Activated naive CD8-positive, alpha-beta T cell treated with anti-CD3 and anti-CD28 coated beads, Interleukin-2, amount 10 ng/mL, durations not matched to agents 7 days and 5 days (primary cell): Measurements from ENCODE around the gene RPL18A. TPM values are rescaled to one million over a fixed set of nuclear protein-coding genes. Genes with fewer than 3 reads are reported as not detected.

ENCODE experiments used
- ATAC-seq: fragments of 150-1000 bp; cut with Tn5 transposase; one replicate; pipeline ENCODE4 v1.10.0; 2021; ENCODE audit warnings: low read depth, moderate library complexity
- POLR2A ChIA-PET: fragments of 350-600 bp; sonication (Branson Sonifier 250); formaldehyde crosslinking; loops from one replicate; lab custom pipeline; 2021; ENCODE audit warnings: antibody characterized with exemption; lab: Charles Lee
- DNase-seq: peaks from one replicate; pipeline ENCODE4 v3.0.0; 2021
- H3K27ac Mint-ChIP-seq: one replicate; pipeline ENCODE4 v1.8.0; 2022; ENCODE audit warnings: mild to moderate bottlenecking, mixed read lengths
- H3K27me3 Mint-ChIP-seq: one replicate; pipeline ENCODE4 v1.8.0; 2022; ENCODE audit warnings: mild to moderate bottlenecking, moderate library complexity, mixed read lengths
- H3K36me3 Mint-ChIP-seq: one replicate; pipeline ENCODE4 v1.8.0; 2021; ENCODE audit warnings: mild to moderate bottlenecking, mixed read lengths
- H3K4me1 Mint-ChIP-seq: one replicate; pipeline ENCODE4 v1.8.0; 2021; ENCODE audit warnings: mixed read lengths
- H3K4me3 Mint-ChIP-seq: one replicate; pipeline ENCODE4 v1.8.0; 2022; ENCODE audit warnings: mild to moderate bottlenecking, moderate library complexity, mixed read lengths
- H3K9me3 Mint-ChIP-seq: one replicate; pipeline ENCODE4 v1.8.0; 2021; ENCODE audit warnings: mixed read lengths
- total RNA-seq, 2 experiments: library from RNA; stranded (reverse); gene quantifications; one replicate each; pipeline ENCODE4 v1.2.3, GENCODE V29; 2021

The RPL18A gene
- total RNA-seq, 2 experiments from 2014 or later, result 2,260 to 2,272 TPM

DNA sequence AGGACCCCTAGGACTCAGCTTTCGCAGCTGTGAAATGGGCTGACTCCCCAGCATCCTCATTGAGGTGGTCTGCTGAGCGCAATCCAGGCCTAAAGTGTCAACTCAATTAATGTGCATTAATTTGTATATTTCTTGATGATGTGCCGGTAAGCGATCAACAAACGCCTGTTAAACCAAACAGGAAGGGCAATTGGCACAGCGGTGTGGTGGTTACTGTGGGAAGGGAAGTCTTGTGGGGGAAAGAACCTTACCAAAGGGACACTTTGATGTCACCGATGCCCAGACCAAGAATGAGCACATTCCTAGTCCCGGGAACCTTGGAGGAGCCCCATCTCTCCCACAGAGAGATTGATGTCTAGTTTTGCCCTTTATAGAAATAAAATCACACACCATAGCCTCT, 13.6 kb upstream of the RPL18A start:
- peaks cover 23% of the 10 kb centered on the region for H3K36me3 Mint-ChIP-seq
- H3K9me3 Mint-ChIP-seq, result no peaks in the 10 kb centered on the region
- DNase-seq (no peak), ATAC-seq (no peak)
- H3K27me3 Mint-ChIP-seq, result no peaks in the 10 kb centered on the region
- POLR2A ChIA-PET, result interaction anchor here (1.1 to 1.6 kb wide), 2 partner anchors 8 to 16 kb away, joined by 3 to 4 read pairs; no protein-coding TSS in a partner anchor
- peak overlapping the region; percentile 94 for H3K27ac Mint-ChIP-seq
- H3K4me3 Mint-ChIP-seq, result peak overlapping the region; percentile 94
- peaks cover 43% of the 10 kb centered on the region for H3K4me1 Mint-ChIP-seq

DNA sequence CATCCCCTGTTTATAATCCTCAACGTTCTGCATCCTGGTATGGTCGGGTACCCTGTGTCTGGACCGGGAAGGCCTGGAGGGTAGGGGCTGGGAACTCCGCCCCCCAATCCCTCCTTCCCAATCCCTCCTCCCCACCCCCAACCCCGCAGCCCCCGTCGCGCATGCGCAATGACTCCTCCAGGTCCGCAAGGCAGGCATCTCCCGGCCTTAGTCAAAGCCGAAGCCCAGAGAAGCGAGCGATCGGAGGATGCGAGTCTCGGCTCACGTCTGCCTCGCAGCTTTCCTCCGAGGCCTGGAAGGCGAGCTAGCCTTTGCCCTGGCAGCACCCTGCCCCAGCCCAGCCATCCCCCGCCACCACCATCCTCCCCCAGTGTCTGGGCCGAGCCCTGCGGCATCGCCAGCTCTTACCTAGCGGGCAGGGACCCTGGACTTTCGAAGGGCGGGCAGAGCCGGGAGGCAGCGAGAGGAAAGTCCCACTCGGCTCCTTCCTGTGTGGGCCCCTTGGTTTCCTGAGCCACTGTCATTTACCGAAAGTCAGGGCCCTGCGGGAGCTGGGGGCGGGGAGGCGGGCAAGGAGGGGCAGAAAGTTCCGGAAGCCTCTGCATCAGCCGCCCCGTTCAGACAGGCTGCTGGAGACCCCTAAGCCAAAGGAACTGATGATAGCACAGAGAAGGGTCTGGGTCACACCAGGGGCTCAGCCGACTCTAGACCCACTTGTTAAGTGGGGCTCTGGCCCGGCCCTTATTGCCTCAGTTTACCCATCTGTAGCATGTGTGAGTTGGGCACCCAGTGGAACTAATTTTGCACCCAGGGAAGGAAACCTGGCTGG, 12.0 kb upstream of the RPL18A start, which contains the start of gene JAK3:
Gene JAK3 (minus strand): TSS at position 445 of the 829 bp plus-strand sequence. CDS start 3,565 bp downstream, outside the sequence.
- Mint-ChIP-seq H3K36me3 (peaks cover 20% of the 10 kb centered on the region), H3K27me3 (no peaks in the 10 kb centered on the region), H3K4me3 (peak within 1 kb of the TSS; percentile 94), H3K4me1 (peaks cover 48% of the 10 kb centered on the region), H3K27ac (peak within 1 kb of the TSS; percentile 94), H3K9me3 (no peaks in the 10 kb centered on the region)
- peak; percentile 86 for DNase-seq
- POLR2A ChIA-PET, result interaction anchor here (0.6 to 2.0 kb wide), 12 partner anchors 9 to 291 kb away, joined by 3 to 16 read pairs (median 4); partner anchors contain the start of genes CCDC124, FCHO1 and RPL18A
- ATAC-seq, result peak; percentile 84

DNA sequence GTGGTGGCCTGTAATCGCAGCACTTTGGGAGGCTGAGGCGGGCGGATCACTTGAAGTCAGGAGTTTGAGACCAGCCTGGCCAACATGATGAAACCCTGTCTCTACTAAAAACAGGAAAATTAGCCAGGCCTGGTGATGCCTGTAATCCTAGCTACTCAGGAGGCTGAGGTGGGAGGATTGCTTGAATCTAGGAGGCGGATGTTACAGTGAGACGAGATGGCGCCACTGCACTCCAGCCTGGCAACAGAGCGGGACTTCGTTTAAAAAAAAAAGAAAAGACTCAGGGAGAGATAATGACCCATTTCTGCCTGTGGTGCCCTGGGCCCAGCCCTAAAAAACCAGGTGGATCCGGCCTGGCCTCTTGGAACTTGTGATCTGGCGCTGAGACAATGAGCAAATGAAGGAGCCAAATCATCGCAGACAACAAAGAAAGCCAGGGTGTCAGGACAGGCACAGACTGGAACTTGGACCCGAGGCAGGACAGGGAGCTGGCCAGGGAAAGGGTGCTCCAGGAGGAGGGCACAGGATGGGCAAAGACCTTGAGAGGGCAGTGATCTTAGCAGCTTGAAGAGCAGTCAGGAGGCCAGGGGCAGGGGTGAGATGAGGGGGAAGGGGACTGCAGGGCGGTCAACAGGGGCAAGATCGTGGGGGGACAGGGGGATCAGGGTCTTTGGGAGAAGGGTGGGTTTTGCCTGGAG, 11.0 kb upstream of the RPL18A start:
- Mint-ChIP-seq H3K36me3 (peaks cover 14% of the 10 kb centered on the region), H3K27me3 (no peaks in the 10 kb centered on the region), H3K9me3 (no peaks in the 10 kb centered on the region), H3K27ac (peak overlapping the region; percentile 94), H3K4me3 (peak overlapping the region; percentile 94), H3K4me1 (peaks cover 47% of the 10 kb centered on the region)
- POLR2A ChIA-PET, result interaction anchor here (1.1 to 2.8 kb wide), 6 partner anchors 11 to 84 kb away, joined by 5 to 20 read pairs (median 12); partner anchors contain the start of genes CCDC124 and RPL18A
- ATAC-seq (no peak), DNase-seq (no peak)

DNA sequence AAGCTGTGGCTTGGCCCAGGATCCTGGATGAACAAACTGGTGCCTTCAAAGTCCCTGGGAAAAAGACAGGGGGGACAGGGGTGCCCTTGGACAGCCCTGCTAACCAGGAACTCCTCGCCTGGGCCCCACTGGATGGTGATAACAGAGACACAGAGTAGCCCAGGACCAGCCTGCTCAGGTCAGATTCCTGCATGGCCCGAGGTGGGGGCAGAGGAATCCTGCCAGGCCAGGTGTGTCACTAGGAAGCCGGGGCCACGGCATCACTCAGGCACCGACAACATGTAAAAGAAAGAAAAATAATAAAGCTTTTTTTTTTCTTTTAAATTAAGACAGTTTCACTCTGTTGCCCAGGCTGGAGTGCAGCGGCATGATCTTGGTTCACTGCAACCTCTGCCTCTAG, 5.6 kb upstream of the RPL18A start:
- ATAC-seq (no peak), DNase-seq (no peak)
- Mint-ChIP-seq H3K4me1 (peaks cover 28% of the 10 kb centered on the region), H3K4me3 (no peak overlapping the region), H3K36me3 (peaks cover 5% of the 10 kb centered on the region), H3K27ac (no peak overlapping the region), H3K9me3 (no peaks in the 10 kb centered on the region), H3K27me3 (no peaks in the 10 kb centered on the region)
- POLR2A ChIA-PET, result interaction anchor here (0.6 to 1.3 kb wide), 2 partner anchors 8 to 545 kb away, joined by 4 read pairs; no protein-coding TSS in a partner anchor

DNA sequence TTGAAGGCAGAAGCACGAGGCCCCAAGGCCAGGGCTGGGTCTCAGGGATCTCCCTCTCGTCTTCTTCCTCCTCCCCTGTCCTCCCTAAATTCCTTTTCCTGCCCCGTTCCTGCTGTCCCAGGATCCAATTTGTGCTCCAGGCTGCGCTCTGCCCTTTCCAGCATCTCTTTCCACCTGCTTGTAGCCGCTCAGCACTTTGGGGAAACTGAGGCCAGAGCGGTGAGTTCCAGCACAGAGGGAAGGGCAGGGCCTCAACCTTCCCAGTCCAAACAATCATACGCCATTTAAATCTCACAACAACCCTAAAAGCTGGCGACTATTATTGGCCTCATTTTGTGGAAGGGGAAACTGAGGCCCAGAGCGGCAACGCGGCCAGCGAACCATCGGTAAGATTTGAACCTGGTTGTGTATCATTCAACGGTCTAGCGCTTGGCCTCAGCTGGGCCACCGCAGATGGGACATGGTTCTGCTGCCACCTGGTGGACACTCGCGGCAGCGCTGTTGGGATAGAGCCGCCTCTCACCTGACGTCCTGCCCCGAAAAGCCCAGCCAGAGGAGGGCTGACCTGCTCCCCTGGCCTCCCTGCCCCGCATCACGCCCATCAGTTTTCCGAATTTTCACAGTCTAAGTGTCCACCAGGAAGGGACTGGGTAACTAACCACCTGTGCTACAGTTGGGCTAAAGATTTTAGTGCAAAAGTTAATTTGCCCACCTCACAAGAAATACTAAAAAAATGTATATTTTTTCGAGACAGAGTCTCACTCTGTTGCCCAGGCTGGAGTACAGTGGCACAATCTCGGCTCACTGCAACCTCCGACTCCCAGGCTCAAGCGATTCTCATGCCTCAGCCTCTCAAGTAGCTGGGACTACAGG, 4.2 kb upstream of the RPL18A start:
- Mint-ChIP-seq H3K4me1 (peaks cover 19% of the 10 kb centered on the region), H3K9me3 (no peaks in the 10 kb centered on the region), H3K4me3 (no peak overlapping the region), H3K27ac (peak overlapping the region; percentile 52), H3K36me3 (peaks cover 11% of the 10 kb centered on the region), H3K27me3 (no peaks in the 10 kb centered on the region)
- DNase-seq (peak; percentile 95), ATAC-seq (peak; percentile 28)
- POLR2A ChIA-PET, result interaction anchor here (0.6 to 1.5 kb wide), 7 partner anchors 9 to 332 kb away, joined by 3 to 4 read pairs (median 3); partner anchors contain the start of genes CCDC124, FCHO1 and SLC5A5

DNA sequence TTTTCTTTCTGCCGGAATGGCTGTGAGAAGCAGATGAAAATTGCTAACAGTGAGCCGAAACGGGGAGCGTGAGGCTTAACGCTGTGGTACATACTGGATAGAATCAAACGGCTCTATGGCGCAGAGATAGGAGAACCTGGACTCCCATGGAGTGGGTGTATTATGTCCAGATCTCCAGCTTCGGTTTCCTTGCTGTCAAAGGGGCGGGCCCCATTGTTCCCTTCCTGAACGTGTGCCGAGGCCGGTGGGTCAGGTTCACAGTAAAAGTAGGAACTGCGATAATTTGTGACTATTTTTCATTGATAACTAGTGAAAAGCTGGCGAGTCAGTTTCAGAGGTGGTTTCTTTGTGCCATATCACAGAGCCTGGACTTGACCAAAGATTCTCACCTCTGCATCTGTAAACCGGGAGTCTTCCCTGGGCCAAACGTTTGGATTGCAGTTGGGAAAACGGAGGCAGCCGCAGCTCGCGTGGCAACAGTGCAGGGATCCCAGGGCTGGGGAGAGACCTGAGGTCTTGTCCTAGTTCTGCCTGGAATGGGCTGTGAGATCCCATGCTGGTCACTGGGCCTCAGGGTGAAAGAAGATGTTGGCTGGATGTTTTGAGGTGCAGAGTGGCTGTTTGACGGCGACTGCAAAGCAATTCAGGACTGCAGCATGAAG, 752 bp downstream of the RPL18A start:
- DNase-seq, result no peak
- Mint-ChIP-seq H3K9me3 (no peaks in the 10 kb centered on the region), H3K4me1 (peaks cover 25% of the 10 kb centered on the region), H3K27me3 (no peaks in the 10 kb centered on the region), H3K36me3 (peaks cover 21% of the 10 kb centered on the region), H3K4me3 (peak overlapping the region; percentile 95), H3K27ac (peak overlapping the region; percentile 91)
- POLR2A ChIA-PET, result interaction anchor here (0.6 to 3.8 kb wide), 10 partner anchors 10 to 363 kb away, joined by 3 to 195 read pairs (median 5); partner anchors contain the start of genes CCDC124, JAK3 and SLC5A5
- no peak for ATAC-seq

DNA sequence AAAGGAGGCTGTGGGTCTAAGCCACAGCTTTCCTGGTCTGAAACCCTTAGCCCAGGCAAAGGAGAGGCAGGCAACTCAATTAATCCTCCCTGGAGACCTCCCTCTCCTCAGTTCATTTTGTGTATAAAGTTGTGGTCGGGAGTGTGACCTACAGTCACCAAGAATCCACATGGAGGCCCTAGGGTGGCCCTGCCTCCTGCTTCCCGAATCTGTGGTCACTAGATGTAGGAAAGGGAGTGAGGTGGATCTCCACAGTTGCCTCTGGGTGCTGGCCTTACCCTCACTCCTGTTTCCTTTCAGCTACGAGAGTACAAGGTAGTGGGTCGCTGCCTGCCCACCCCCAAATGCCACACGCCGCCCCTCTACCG, 1.3 kb downstream of the RPL18A start:
- no peak for ATAC-seq
- POLR2A ChIA-PET, result interaction anchor here (0.6 to 3.8 kb wide), 6 partner anchors 11 to 363 kb away, joined by 3 to 195 read pairs (median 18); partner anchors contain the start of genes CCDC124, JAK3 and SLC5A5
- no peak for DNase-seq
- Mint-ChIP-seq H3K27ac (peak overlapping the region; percentile 91), H3K4me3 (peak overlapping the region; percentile 95), H3K27me3 (no peaks in the 10 kb centered on the region), H3K9me3 (no peaks in the 10 kb centered on the region), H3K4me1 (peaks cover 23% of the 10 kb centered on the region), H3K36me3 (peaks cover 21% of the 10 kb centered on the region)

DNA sequence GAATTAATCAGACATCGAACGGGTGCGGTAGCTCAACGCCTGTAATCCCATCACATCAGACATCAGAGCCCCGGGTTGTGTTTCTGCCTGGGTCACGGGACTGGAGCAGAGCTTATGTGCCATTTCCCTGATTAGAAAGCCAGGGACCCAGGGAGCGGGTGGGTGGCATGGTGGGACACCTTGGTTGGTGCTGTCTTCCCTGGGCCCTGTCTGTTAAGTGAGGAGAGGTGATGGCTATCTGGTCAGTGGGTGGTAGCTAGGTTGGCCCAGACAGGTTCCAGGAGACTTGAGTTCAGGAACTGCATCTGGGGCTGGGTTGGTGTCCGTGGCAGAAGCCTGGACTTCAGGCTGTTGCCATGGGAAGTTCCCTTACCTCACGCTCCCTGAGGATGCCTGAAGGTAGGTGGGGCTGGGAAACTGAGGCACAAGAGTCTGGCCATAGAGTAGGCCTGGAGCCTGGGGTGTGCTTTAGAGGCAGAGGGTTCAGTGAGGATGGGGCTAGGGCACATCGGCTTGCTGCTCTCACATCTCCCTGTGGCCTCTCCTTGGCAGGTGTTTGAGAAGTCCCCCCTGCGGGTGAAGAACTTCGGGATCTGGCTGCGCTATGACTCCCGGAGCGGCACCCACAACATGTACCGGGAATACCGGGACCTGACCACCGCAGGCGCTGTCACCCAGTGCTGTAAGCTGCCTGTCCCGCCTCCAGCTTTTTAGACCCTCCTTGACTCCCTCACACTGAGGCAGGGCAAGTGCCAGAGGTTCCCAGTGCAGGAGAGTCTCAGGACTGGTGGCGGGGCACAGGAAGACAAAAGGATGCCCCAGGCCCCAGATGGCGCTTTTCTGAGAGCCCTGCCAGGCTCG, 2.1 kb downstream of the RPL18A start:
- Mint-ChIP-seq H3K27me3 (no peaks in the 10 kb centered on the region), H3K9me3 (no peaks in the 10 kb centered on the region), H3K27ac (peak overlapping the region; percentile 91), H3K4me1 (peaks cover 23% of the 10 kb centered on the region), H3K4me3 (peak overlapping the region; percentile 95), H3K36me3 (peaks cover 21% of the 10 kb centered on the region)
- DNase-seq (no peak), ATAC-seq (no peak)
- POLR2A ChIA-PET, result interaction anchor here (1.4 to 3.8 kb wide), 2 partner anchors 10 to 71 kb away, joined by 3 to 44 read pairs; partner anchors contain the start of genes CCDC124 and SLC5A5

DNA sequence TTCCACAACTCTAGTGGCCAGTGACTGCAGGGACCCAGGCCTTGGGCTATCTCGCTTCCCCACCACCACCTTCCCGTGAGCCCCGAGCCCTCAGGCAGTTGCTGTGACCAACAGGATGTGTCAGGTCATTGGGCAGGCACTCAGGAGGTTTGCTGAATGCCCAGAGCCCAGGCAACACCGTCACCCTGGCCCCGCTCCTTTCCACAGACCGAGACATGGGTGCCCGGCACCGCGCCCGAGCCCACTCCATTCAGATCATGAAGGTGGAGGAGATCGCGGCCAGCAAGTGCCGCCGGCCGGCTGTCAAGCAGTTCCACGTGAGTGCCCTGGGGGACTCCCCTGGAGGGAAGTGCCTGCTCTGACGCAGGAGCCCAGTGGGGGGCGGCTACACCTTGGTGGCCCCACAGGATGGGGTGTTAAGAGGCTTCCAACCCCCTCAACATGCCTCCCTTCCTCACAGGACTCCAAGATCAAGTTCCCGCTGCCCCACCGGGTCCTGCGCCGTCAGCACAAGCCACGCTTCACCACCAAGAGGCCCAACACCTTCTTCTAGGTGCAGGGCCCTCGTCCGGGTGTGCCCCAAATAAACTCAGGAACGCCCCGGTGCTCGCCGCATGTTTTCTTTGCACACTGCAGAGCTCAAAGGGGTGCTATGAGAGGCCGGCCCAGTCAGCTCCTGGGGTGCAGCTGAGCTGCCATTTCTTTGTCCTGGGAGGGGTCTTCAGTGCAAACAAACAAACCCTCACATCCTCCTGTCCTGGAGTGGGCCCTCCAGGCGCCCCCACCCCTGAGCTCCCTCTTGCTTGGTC, 3.2 kb downstream of the RPL18A start:
- no peak overlapping the region for H3K27ac Mint-ChIP-seq
- POLR2A ChIA-PET, result interaction anchor here (1.4 to 2.8 kb wide), 3 partner anchors 9 to 70 kb away, joined by 3 to 11 read pairs (median 10); partner anchors contain the start of genes CCDC124 and SLC5A5
- H3K4me1 Mint-ChIP-seq, result peaks cover 23% of the 10 kb centered on the region
- H3K27me3 Mint-ChIP-seq, result no peaks in the 10 kb centered on the region
- ATAC-seq (no peak), DNase-seq (no peak)
- H3K4me3 Mint-ChIP-seq, result no peak overlapping the region
- peaks cover 21% of the 10 kb centered on the region for H3K36me3 Mint-ChIP-seq
- no peaks in the 10 kb centered on the region for H3K9me3 Mint-ChIP-seq

DNA sequence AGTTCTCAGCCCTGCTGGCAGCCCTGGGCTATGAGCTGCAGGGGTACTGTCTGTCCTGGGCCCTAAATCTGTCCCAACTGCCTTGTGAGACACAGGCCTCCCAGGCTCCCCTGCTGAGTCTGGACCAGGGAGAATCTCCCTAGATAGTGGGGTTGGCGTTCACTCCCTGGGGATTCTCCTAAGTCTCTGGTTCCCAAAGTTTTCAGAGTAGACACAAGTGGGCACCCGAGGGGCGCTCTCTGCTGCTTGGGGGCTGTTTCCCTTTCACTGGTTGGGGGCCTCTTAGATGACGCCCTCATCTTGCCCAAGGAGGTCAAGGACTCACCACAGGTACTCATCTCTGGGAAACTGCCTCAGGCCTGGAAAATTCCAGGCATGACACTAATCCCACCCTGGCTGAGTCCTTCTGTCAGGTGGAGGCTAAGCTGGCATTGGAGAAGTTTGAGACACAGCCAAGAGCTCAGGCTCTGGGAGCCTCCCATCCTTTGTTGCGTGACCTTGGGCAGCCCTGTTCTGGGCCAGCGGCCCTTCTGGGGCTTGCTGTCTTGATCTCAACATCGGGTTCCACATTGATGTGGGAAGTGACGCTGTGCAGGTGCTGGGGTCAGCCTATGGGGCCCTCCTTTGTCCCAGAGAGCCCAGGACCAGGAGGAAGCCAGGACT, 3.9 kb downstream of the RPL18A start:
- Mint-ChIP-seq H3K4me3 (no peak overlapping the region), H3K27ac (no peak overlapping the region), H3K9me3 (no peaks in the 10 kb centered on the region), H3K36me3 (peaks cover 21% of the 10 kb centered on the region), H3K4me1 (peaks cover 23% of the 10 kb centered on the region), H3K27me3 (no peaks in the 10 kb centered on the region)
- DNase-seq (no peak), ATAC-seq (no peak)
- POLR2A ChIA-PET, result interaction anchor here (1.6 to 2.8 kb wide), 2 partner anchors 8 to 69 kb away, joined by 10 to 11 read pairs; partner anchors contain the start of genes CCDC124 and SLC5A5
